H7 (cell line): ENCODE data around the gene HDLBP. TPM values are rescaled to one million over a fixed set of nuclear protein-coding genes. Genes with fewer than 3 reads are reported as not detected.

Experiments used
- DNase-seq: peaks from one replicate; pipeline ENCODE4 v3.0.0; 2012
- H3K27me3 ChIP-seq: 2 replicates; pipeline ENCODE4 v1.6.0; 2011; ENCODE audit warnings: mild to moderate bottlenecking, low read length; ENCODE audit not compliant: control insufficient read depth, insufficient read depth
- H3K36me3 ChIP-seq: replicated peaks from 2 replicates; pipeline ENCODE4 v1.5.1; 2011; ENCODE audit warnings: low read length; ENCODE audit not compliant: control insufficient read depth, insufficient read depth
- H3K4me3 ChIP-seq: 2 replicates; pipeline ENCODE4 v1.5.1; 2011; ENCODE audit warnings: low read depth, mild to moderate bottlenecking, control low read depth, low read length, moderate library complexity; ENCODE audit not compliant: insufficient read depth
- total RNA-seq: library from RNA; depleted of rRNA; stranded (reverse); fragments of >200 nt; shearing (Covaris generic); gene quantifications from 2 replicates; pipeline ENCODE4 v1.2.3, GENCODE V29; 2014

Gene HDLBP
- total RNA-seq, 1 experiment from 2014 or later = 362 TPM

DNA sequence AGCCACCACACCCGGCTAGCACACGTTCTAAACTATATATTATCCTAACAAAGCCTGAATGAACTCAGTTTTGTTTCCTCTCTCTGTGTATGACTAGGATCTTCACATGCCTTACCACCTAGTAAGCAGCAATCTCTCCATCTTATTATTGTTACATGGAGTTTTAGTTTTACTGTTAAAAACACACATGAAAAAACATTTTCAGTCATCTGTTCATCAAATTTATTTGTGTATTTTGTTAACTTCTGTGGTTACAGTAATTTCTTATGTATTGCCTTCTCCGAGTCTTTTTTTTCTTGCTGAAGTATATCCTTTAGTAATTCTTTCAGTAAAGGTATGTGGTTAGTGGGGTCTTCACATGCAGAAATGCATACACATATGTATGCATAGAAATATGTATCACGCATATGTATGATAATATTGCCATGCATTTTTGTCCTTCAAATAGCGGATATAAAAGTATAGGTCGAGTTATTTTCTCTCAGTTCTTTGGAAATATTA is 95.6 kb downstream of the HDLBP start:
- no peaks in the 10 kb centered on the region for H3K27me3 ChIP-seq
- no peak overlapping the region for H3K4me3 ChIP-seq
- no peaks in the 10 kb centered on the region; the same call in 1 of the 2 replicates for H3K36me3 ChIP-seq
- no peak for DNase-seq

DNA sequence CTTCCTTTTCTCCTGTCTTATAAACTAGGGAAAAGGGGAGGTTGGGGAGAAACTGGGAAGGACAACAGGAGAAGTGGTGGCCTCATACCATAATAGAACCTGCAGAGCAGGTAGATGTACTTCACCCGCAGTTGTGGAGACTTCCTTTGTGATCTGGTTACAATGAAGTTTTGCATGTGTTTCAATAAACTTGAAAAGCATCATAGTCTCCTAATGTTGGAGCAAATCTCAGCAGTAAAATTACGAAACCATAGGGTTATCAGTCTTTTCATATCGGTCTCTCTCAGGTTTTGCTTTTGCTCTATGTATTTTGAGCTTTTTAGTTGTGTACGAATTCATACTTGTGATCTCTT is 96.5 kb downstream of the HDLBP start:
- no peaks in the 10 kb centered on the region; the same call in 1 of the 2 replicates for H3K36me3 ChIP-seq
- peak overlapping the region; percentile 66 for H3K4me3 ChIP-seq
- no peak for DNase-seq
- no peaks in the 10 kb centered on the region for H3K27me3 ChIP-seq

GRCh38 chr2:241218131-241219029 is 97.1 kb downstream of the HDLBP start:
- no peaks in the 10 kb centered on the region; the same call in 1 of the 2 replicates for H3K36me3 ChIP-seq
- peak; percentile 96 for DNase-seq
- no peaks in the 10 kb centered on the region for H3K27me3 ChIP-seq
- peak overlapping the region; percentile 66 for H3K4me3 ChIP-seq

DNA sequence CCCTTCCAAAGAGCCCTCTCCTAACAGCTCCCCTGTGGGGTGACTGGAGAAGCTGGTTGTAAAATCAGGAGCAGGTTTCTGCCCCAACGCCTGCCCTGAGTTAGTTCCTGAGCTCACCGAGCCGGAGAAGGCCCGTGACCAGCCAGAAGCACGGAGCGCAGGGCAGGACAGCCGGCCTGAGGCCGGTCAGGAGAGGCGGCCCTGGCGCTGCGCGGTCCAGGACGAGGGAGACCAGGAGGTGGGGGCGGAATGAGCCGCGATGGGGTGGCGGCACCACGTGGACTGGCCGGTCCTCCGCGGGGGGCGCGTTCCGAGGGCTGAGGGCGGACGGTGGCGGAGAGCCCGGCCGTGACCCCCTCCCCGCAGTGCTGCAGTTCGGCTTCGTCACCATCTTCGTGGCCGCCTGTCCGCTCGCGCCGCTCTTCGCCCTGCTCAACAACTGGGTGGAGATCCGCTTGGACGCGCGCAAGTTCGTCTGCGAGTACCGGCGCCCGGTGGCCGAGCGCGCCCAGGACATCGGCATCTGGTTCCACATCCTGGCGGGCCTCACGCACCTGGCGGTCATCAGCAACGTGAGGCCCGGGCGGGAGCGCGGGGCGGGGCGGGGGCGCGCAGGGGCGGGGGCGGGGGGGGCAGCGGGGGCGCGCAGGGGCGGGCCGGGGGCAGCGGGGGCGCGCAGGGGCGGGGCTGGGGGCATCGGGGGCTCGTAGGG is 98.0 kb downstream of the HDLBP start:
- H3K4me3 ChIP-seq = peak overlapping the region; percentile 69
- H3K27me3 ChIP-seq = no peaks in the 10 kb centered on the region; the same call in 1 of the 2 replicates
- peak; percentile 99 for DNase-seq
- no peaks in the 10 kb centered on the region for H3K36me3 ChIP-seq

GRCh38 chr2:241216211-241216761 is 99.2 kb downstream of the HDLBP start:
- no peaks in the 10 kb centered on the region; the same call in 1 of the 2 replicates for H3K27me3 ChIP-seq
- H3K4me3 ChIP-seq = no peak overlapping the region
- DNase-seq = peak; percentile 85
- no peaks in the 10 kb centered on the region for H3K36me3 ChIP-seq

GRCh38 chr2:241215421-241215820 is 100.1 kb downstream of the HDLBP start:
- no peak for DNase-seq
- Histone ChIP-seq H3K4me3 (no peak overlapping the region), H3K27me3 (no peaks in the 10 kb centered on the region; the same call in 1 of the 2 replicates), H3K36me3 (no peaks in the 10 kb centered on the region)

- Histone ChIP-seq H3K4me3 (no peak overlapping the region), H3K27me3 (no peaks in the 10 kb centered on the region; the same call in 1 of the 2 replicates), H3K36me3 (no peaks in the 10 kb centered on the region)
- DNase-seq = no peak
Measured at GRCh38 chr2:241214766-241215165, 100.7 kb downstream of the HDLBP start.

DNA sequence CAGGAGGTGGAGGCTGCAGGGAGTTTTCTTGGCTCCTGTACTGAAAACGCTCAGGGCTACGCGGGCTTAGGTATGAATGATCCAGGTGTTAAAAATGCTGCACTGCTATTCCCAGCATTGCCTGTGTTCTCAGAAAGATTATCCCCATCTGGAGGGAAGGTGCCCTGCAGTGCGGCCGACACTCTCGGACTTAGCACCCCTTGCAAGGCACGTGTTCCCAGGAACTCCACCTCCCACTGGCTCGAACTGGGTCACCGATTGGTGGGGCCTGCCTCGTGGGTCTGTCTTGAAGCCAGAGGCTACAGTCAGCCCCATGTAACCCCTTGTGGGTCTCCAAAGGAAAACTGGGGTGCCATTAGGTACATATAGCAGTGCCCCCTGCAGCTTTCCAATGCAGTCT is 101.3 kb downstream of the HDLBP start:
- Histone ChIP-seq H3K27me3 (no peaks in the 10 kb centered on the region; the same call in 1 of the 2 replicates), H3K36me3 (no peaks in the 10 kb centered on the region), H3K4me3 (no peak overlapping the region)
- no peak for DNase-seq

DNA sequence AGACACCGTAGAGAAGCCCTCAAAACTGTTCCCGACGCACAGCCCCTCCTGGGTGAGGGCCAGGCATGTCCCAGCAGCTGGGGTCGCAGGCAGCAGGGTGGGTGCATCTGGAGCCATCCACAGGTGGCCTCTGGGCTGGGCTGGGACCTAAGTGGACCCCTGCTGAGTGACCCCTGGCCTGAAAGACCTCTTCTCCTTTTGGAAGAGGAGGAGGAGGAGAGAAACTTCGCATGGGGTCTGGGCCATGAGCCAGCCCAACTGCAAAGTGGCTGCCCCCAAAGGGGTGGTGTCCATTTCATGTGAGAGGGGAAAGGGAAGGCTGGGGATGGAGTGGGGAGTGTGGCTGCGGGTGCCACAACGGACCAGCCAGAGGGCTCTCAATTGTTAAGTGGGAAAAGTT is 101.9 kb downstream of the HDLBP start:
- Histone ChIP-seq H3K27me3 (no peaks in the 10 kb centered on the region; the same call in 1 of the 2 replicates), H3K4me3 (no peak overlapping the region), H3K36me3 (no peaks in the 10 kb centered on the region)
- no peak for DNase-seq

DNA sequence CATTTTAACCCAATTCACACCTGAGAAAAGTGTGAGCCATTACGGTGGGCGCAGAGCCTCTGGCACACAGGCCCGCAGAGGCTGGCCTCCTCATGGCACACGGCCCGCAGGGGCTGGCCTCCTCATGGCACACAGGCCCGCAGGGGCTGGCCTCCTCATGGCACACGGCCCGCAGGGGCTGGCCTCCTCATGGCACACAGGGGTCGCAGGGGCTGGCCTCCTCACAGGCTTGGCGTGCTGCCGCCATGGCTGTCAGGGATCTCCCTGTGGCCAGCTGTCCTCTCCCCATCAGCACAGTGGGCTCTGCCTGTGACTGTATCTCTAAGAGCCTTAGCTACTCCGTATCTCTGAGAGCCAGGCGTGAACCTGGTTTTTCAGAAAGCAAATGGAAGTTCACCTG is 102.4 kb downstream of the HDLBP start:
- DNase-seq = no peak
- Histone ChIP-seq H3K27me3 (no peaks in the 10 kb centered on the region; the same call in 1 of the 2 replicates), H3K36me3 (no peaks in the 10 kb centered on the region), H3K4me3 (no peak overlapping the region)

DNA sequence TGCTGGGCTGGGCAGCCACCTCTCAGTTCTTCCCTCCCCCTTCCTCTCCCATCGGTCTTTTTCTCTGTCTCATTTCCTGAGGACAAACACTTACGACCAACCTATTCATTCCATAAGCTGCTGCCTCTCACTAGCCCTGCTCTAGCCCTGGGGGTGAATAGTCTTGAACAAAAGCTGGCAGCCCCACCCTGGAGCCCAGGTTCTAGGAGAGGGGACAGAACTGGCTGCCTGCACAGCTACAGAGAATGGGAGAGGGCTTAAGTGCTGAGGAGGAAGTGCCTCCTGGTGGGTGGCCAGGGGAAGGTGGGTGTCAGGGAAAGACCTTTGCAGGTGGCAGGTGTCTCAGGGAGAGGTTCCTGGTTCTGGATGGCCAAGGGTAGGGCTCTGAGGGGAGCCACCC is 104.2 kb downstream of the HDLBP start:
- no peaks in the 10 kb centered on the region for H3K36me3 ChIP-seq
- DNase-seq = no peak
- no peaks in the 10 kb centered on the region; the same call in 1 of the 2 replicates for H3K27me3 ChIP-seq
- no peak overlapping the region for H3K4me3 ChIP-seq

DNA sequence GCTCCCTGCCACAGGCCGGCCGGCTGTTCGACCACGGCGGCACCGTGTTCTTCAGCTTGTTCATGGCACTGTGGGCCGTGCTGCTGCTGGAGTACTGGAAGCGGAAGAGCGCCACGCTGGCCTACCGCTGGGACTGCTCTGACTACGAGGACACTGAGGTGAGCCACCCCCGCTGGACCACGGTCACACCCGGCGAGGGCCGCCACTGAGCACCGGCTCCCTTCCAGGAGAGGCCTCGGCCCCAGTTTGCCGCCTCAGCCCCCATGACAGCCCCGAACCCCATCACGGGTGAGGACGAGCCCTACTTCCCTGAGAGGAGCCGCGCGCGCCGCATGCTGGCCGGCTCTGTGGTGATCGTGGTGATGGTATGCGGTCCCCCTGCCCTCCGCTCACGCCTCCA is 106.2 kb downstream of the HDLBP start:
- Histone ChIP-seq H3K36me3 (no peaks in the 10 kb centered on the region), H3K4me3 (no peak overlapping the region), H3K27me3 (no peaks in the 10 kb centered on the region; the same call in 1 of the 2 replicates)
- DNase-seq = no peak

DNA sequence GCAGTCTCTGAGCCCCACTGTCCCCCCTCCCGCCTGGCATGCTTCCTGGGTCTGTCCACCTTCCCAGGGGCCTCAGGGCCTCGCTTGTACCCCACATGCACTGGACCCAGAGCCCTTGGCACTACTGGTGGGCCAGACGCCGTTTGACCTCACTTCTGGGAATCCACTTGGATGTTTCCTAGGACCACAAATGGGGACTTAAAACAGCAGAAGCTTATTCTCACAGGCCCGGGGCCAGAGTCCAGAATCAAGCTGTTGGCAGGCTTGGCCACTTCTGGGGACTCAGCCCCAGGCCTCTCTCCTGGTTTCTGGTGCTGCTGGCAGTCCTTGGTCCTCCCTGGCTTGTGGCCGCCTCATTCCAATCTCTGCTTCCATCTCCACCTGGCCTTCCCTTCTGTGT is 107.4 kb downstream of the HDLBP start:
- Histone ChIP-seq H3K36me3 (no peaks in the 10 kb centered on the region), H3K27me3 (no peaks in the 10 kb centered on the region; the same call in 1 of the 2 replicates), H3K4me3 (no peak overlapping the region)
- DNase-seq = no peak

DNA sequence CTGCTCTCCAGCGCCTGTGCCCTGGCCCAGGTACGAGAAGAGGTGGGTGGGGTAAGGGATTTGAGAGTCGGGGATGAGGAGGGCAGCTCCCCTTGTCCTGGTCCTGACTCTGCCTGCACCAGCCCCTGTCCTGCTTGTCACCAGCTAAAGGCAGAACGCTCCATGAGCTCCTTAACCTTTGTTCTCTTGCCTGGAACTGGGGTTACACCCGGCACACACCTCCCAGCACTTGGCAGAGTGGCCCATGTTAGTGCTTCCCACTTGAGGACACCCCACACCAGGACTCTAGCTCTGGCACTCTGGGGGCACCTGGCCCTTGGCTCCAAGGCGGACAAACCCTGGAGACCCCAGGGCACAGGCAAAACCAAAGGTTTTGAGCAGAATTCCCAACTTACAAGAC is 107.8 kb downstream of the HDLBP start:
- no peak for DNase-seq
- Histone ChIP-seq H3K36me3 (no peaks in the 10 kb centered on the region), H3K27me3 (no peaks in the 10 kb centered on the region; the same call in 1 of the 2 replicates), H3K4me3 (no peak overlapping the region)
